HG02763 (cell line): ENCODE data around the gene GNB1L.
"Not testable (repeated sequence)": the region's sequence is repeated elsewhere in the genome, so short reads cannot be mapped to it uniquely, and the experiment has no call there.

Experiments used
- ATAC-seq: cut with Tn5 transposase; IDR thresholded peaks from one replicate; pipeline ENCODE4 v1.9.1; 2021; ENCODE audit warnings: mild to moderate bottlenecking, moderate library complexity; ENCODE audit not compliant: unreplicated experiment

The GNB1L gene

GRCh38 chr22:19889951-19890350 is 35.3 kb upstream of the GNB1L start:
- ATAC-seq = no peak

- no peak for ATAC-seq
Observed at GRCh38 chr22:19888131-19888746, 33.6 kb upstream of the GNB1L start.

- no peak for ATAC-seq
Observed at GRCh38 chr22:19887256-19887985, 32.7 kb upstream of the GNB1L start.

- no peak for ATAC-seq
Observed at GRCh38 chr22:19886605-19887255, 32.1 kb upstream of the GNB1L start.

GRCh38 chr22:19885841-19886592 is 31.3 kb upstream of the GNB1L start:
- ATAC-seq = no peak

GRCh38 chr22:19884954-19885751 is 30.5 kb upstream of the GNB1L start:
- ATAC-seq = no peak

- no peak for ATAC-seq
Observed at GRCh38 chr22:19884161-19884953, 29.7 kb upstream of the GNB1L start.

GRCh38 chr22:19883446-19883845 is 28.8 kb upstream of the GNB1L start:
- not testable (repeated sequence) for ATAC-seq

- no peak for ATAC-seq
Observed at GRCh38 chr22:19882446-19883381, 28.0 kb upstream of the GNB1L start.

- no peak for ATAC-seq
Observed at GRCh38 chr22:19880786-19881569, 26.3 kb upstream of the GNB1L start.

GRCh38 chr22:19879992-19880785 is 25.5 kb upstream of the GNB1L start:
- no peak for ATAC-seq

GRCh38 chr22:19879643-19879991 is 24.9 kb upstream of the GNB1L start:
- no peak for ATAC-seq

GRCh38 chr22:19879246-19879570 is 24.5 kb upstream of the GNB1L start:
- no peak for ATAC-seq

GRCh38 chr22:19878461-19879245 is 24.0 kb upstream of the GNB1L start:
- no peak for ATAC-seq

GRCh38 chr22:19877626-19878339 is 23.1 kb upstream of the GNB1L start:
- ATAC-seq = no peak
